Stimulated activated CD8-positive, alpha-beta memory T cell treated with anti-CD3 and anti-CD28 coated beads, Interleukin-15, amount 100 ng/mL, for 24 hours (primary cell): Measurements from ENCODE around the gene DECR2.
"Not testable (repeated sequence)": the region's sequence is repeated elsewhere in the genome, so short reads cannot be mapped to it uniquely, and the experiment has no call there.

Experiments used
- DNase-seq: peaks from one replicate; pipeline ENCODE4 v3.0.0-alpha.2; 2020; ENCODE audit warnings: low read depth

Gene DECR2

GRCh38 chr16:401468-402348, at the start of gene DECR2:
TSS of gene DECR2 (plus strand) at chr16:401885. CDS start at chr16:401964, 79 bp downstream.
- DNase-seq: peak; percentile 100

- DNase-seq: peak; percentile 100
These were observed 48.9 kb upstream of the DECR2 start, which contains the start of gene AXIN1 for GRCh38 chr16:352547-353403. TSS of gene AXIN1 (minus strand) at chr16:352723. CDS start at chr16:347025, 5,698 bp downstream.

GRCh38 chr16:353404-354290, 48.0 kb upstream of the DECR2 start:
- no peak for DNase-seq

- DNase-seq: no peak
These were observed 47.3 kb upstream of the DECR2 start for GRCh38 chr16:354291-354881.

GRCh38 chr16:354971-355461, 46.7 kb upstream of the DECR2 start:
- DNase-seq: no peak

- DNase-seq: no peak
These were observed 44.9 kb upstream of the DECR2 start for GRCh38 chr16:356741-357140.

- no peak for DNase-seq
These were observed 42.5 kb upstream of the DECR2 start for GRCh38 chr16:359067-359763.

GRCh38 chr16:359871-360697, 41.6 kb upstream of the DECR2 start:
- no peak for DNase-seq

GRCh38 chr16:360698-361336, 40.9 kb upstream of the DECR2 start:
- DNase-seq: no peak

- DNase-seq: no peak
These were observed 40.3 kb upstream of the DECR2 start for GRCh38 chr16:361341-361871.

- DNase-seq: no peak
These were observed 39.6 kb upstream of the DECR2 start for GRCh38 chr16:361872-362701.

GRCh38 chr16:362702-362999, 39.0 kb upstream of the DECR2 start:
- not testable (repeated sequence) for DNase-seq

- no peak for DNase-seq
These were observed 38.4 kb upstream of the DECR2 start for GRCh38 chr16:363110-363765.

- no peak for DNase-seq
These were observed 37.8 kb upstream of the DECR2 start for GRCh38 chr16:363766-364490.

GRCh38 chr16:364595-365491, 36.8 kb upstream of the DECR2 start:
- DNase-seq: no peak

- DNase-seq: no peak
These were observed 35.2 kb upstream of the DECR2 start for GRCh38 chr16:366476-366875.
